SK-N-SH treated with all-trans-retinoic acid at 6 μM for 48 hours (cell line): ENCODE measurements around the gene PNMA6F.

ENCODE experiments used
- ATAC-seq: fragments of 200-7000 bp; cut with Tn5 transposase; 3 replicates; pipeline ENCODE4 v1.9.1; 2020; ENCODE audit warnings: mild to moderate bottlenecking, moderate library complexity
- ARNTL ChIP-seq: fragments of 450-650 bp; formaldehyde crosslinking; IDR thresholded peaks from 2 replicates; pipeline ENCODE4 v1.5.0; 2020; ENCODE audit warnings: low read depth, mild to moderate bottlenecking, moderate library complexity, borderline replicate concordance
- BACH2 ChIP-seq: fragments of 250-450 bp; sonication (Bioruptor Pico); IDR thresholded peaks from 2 replicates; pipeline ENCODE4 v1.9.0; 2021; ENCODE audit warnings: mild to moderate bottlenecking, borderline replicate concordance
- CREB5 ChIP-seq: fragments of 250-450 bp; sonication (Bioruptor Pico); IDR thresholded peaks from 2 replicates; pipeline ENCODE4 v1.5.1; 2020; ENCODE audit warnings: low read depth, mild to moderate bottlenecking, moderate library complexity
- CSDC2 ChIP-seq: fragments of 250-450 bp; sonication (Bioruptor Pico); IDR thresholded peaks from 2 replicates; pipeline ENCODE4 v1.5.0; 2020; ENCODE audit warnings: mild to moderate bottlenecking, moderate library complexity
- ESRRG ChIP-seq: fragments of 250-450 bp; sonication (Bioruptor Pico); IDR thresholded peaks from 2 replicates; pipeline ENCODE4 v1.6.1; 2021; ENCODE audit warnings: mild to moderate bottlenecking
- GLIS3 ChIP-seq: fragments of 250-450 bp; sonication (Bioruptor Pico); IDR thresholded peaks from 2 replicates; pipeline ENCODE4 v1.5.0; 2020; ENCODE audit warnings: mild to moderate bottlenecking, moderate library complexity
- ISL1 ChIP-seq: fragments of 250-450 bp; sonication (Bioruptor Pico); IDR thresholded peaks from 2 replicates; pipeline ENCODE4 v2.1.2; 2022; ENCODE audit warnings: mild to moderate bottlenecking, moderate library complexity
- PATZ1 ChIP-seq: fragments of 250-450 bp; sonication (Bioruptor Pico); IDR thresholded peaks from 2 replicates; pipeline ENCODE4 v1.8.0; 2020; ENCODE audit warnings: mild to moderate bottlenecking, moderate library complexity, borderline replicate concordance
- POU6F1 ChIP-seq: fragments of 250-450 bp; sonication (Bioruptor Pico); IDR thresholded peaks from 2 replicates; pipeline ENCODE4 v1.8.0; 2021; ENCODE audit warnings: low read depth, mild to moderate bottlenecking, moderate library complexity, borderline replicate concordance
- PPARA ChIP-seq: fragments of 250-450 bp; sonication (Bioruptor Pico); IDR thresholded peaks from 2 replicates; pipeline ENCODE4 v1.5.0; 2020; ENCODE audit warnings: mild to moderate bottlenecking, borderline replicate concordance
- RARB ChIP-seq: fragments of 250-450 bp; sonication (Bioruptor Pico); IDR thresholded peaks from 2 replicates; pipeline ENCODE4 v1.8.0; 2021; ENCODE audit warnings: mild to moderate bottlenecking, moderate library complexity
- TCF4 ChIP-seq: fragments of 250-450 bp; sonication (Bioruptor Pico); IDR thresholded peaks from 2 replicates; pipeline ENCODE4 v1.8.0; 2021; ENCODE audit warnings: mild to moderate bottlenecking, moderate library complexity, borderline replicate concordance
- TOX ChIP-seq: fragments of 250-450 bp; sonication (Bioruptor Pico); IDR thresholded peaks from 2 replicates; pipeline ENCODE4 v1.8.0; 2021; ENCODE audit warnings: mild to moderate bottlenecking, moderate library complexity, borderline replicate concordance
- TSHZ2 ChIP-seq: fragments of 250-450 bp; sonication (Bioruptor Pico); IDR thresholded peaks from 2 replicates; pipeline ENCODE4 v1.5.0; 2020; ENCODE audit warnings: mild to moderate bottlenecking, moderate library complexity
- ZC3H10 ChIP-seq: fragments of 250-450 bp; sonication (Bioruptor Pico); IDR thresholded peaks from 2 replicates; pipeline ENCODE4 v1.5.1; 2021; ENCODE audit warnings: mild to moderate bottlenecking, moderate library complexity
- ZFP30 ChIP-seq: fragments of 450-650 bp; formaldehyde crosslinking; IDR thresholded peaks from 2 replicates; pipeline ENCODE4 v1.5.0; 2022; ENCODE audit warnings: mild to moderate bottlenecking, moderate library complexity
- ZNF565 ChIP-seq: fragments of 450-650 bp; formaldehyde crosslinking; conservative IDR thresholded peaks from 2 replicates; pipeline ENCODE4 v1.5.0; 2020; ENCODE audit warnings: low read depth, mild to moderate bottlenecking, moderate library complexity
- ZNF70 ChIP-seq: fragments of 450-650 bp; formaldehyde crosslinking; IDR thresholded peaks from 2 replicates; pipeline ENCODE4 v1.5.0; 2020; ENCODE audit warnings: mild to moderate bottlenecking, moderate library complexity
- ZNF8 ChIP-seq: fragments of 450-650 bp; formaldehyde crosslinking; IDR thresholded peaks from 2 replicates; pipeline ENCODE4 v1.5.0; 2020; ENCODE audit warnings: mild to moderate bottlenecking, moderate library complexity

Gene PNMA6F

GRCh38 chrX:153303276-153304262 lies 18.0 kb downstream of the PNMA6F start:
- TF ChIP-seq CREB5 (CRISPR knock-in tag) (no peak), TSHZ2 (no peak), BACH2 (CRISPR knock-in tag) (no peak), ZNF8 (CRISPR knock-in tag) (no peak), ZNF70 (CRISPR knock-in tag) (no peak), TOX (CRISPR knock-in tag) (no peak), ZFP30 (no peak), ESRRG (CRISPR knock-in tag) (no peak), CSDC2 (CRISPR knock-in tag) (no peak), PPARA (no peak), ZNF565 (CRISPR knock-in tag) (no peak), ISL1 (no peak), TCF4 (CRISPR knock-in tag) (no peak), ZC3H10 (no peak), GLIS3 (CRISPR knock-in tag) (no peak), PATZ1 (no peak)
- ATAC-seq = no peak

GRCh38 chrX:153302796-153303195 lies 18.8 kb downstream of the PNMA6F start:
- no peak for ATAC-seq
- no peak for TF ChIP-seq ARNTL (CRISPR knock-in tag)
- no peak for TF ChIP-seq TSHZ2
- no peak for TF ChIP-seq RARB
- no peak for TF ChIP-seq ISL1
- no peak for TF ChIP-seq ZNF8 (CRISPR knock-in tag)
- no peak for TF ChIP-seq PPARA
- TF ChIP-seq TCF4 (CRISPR knock-in tag) = no peak
- TF ChIP-seq ZNF70 (CRISPR knock-in tag) = no peak
- no peak for TF ChIP-seq TOX (CRISPR knock-in tag)
- TF ChIP-seq POU6F1 (CRISPR knock-in tag) = no peak
